ENCODE data around the gene DENND2C. TPM values are rescaled to one million over a fixed set of nuclear protein-coding genes. Genes with fewer than 3 reads are reported as not detected.

DENND2C gene
- polyA plus RNA-seq, 1 experiment, result 0.64 TPM

GRCh38 chr1:114703242-114703641, 33.4 kb upstream of the DENND2C start:
- no peaks in the 10 kb centered on the region for H3K27me3 ChIP-seq (ENCODE audit: control insufficient read depth, insufficient read depth, low read length)
- POLR2A ChIA-PET, result interaction anchor here (1.2 kb wide), 1 partner anchor 19 kb away, joined by 4 read pairs; no protein-coding TSS in a partner anchor
- no peak overlapping the region for H3K4me3 ChIP-seq (ENCODE audit: low read depth, low read length)
- no peak overlapping the region for H3K27ac ChIP-seq (ENCODE audit: low read depth, low read length)
- CTCF ChIA-PET, result no interaction called here
- TF ChIP-seq, protein P1, sequence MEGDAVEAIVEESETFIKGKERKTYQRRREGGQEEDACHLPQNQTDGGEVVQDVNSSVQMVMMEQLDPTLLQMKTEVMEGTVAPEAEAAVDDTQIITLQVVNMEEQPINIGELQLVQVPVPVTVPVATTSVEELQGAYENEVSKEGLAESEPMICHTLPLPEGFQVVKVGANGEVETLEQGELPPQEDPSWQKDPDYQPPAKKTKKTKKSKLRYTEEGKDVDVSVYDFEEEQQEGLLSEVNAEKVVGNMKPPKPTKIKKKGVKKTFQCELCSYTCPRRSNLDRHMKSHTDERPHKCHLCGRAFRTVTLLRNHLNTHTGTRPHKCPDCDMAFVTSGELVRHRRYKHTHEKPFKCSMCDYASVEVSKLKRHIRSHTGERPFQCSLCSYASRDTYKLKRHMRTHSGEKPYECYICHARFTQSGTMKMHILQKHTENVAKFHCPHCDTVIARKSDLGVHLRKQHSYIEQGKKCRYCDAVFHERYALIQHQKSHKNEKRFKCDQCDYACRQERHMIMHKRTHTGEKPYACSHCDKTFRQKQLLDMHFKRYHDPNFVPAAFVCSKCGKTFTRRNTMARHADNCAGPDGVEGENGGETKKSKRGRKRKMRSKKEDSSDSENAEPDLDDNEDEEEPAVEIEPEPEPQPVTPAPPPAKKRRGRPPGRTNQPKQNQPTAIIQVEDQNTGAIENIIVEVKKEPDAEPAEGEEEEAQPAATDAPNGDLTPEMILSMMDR (IDR thresholded peaks at IDR 0.05; ENCODE audit: low read depth, low read length), result no peak
- no peak for DNase-seq (ENCODE audit: low read depth, low spot score)
- H3K9me3 ChIP-seq (ENCODE audit: control insufficient read depth, insufficient read depth, low read length), result no peaks in the 10 kb centered on the region

GRCh38 chr1:114702737-114703136, 32.9 kb upstream of the DENND2C start:
- H3K4me3 ChIP-seq (ENCODE audit: low read depth, low read length), result no peak overlapping the region
- ChIA-PET POLR2A (no interaction called here), CTCF (no interaction called here)
- H3K9me3 ChIP-seq (ENCODE audit: control insufficient read depth, insufficient read depth, low read length), result no peaks in the 10 kb centered on the region
- TF ChIP-seq, protein P1 (IDR thresholded peaks at IDR 0.05; ENCODE audit: low read depth, low read length), result no peak
- no peak overlapping the region for H3K27ac ChIP-seq (ENCODE audit: low read depth, low read length)
- no peaks in the 10 kb centered on the region for H3K27me3 ChIP-seq (ENCODE audit: control insufficient read depth, insufficient read depth, low read length)
- no peak for DNase-seq (ENCODE audit: low read depth, low spot score)

DNA sequence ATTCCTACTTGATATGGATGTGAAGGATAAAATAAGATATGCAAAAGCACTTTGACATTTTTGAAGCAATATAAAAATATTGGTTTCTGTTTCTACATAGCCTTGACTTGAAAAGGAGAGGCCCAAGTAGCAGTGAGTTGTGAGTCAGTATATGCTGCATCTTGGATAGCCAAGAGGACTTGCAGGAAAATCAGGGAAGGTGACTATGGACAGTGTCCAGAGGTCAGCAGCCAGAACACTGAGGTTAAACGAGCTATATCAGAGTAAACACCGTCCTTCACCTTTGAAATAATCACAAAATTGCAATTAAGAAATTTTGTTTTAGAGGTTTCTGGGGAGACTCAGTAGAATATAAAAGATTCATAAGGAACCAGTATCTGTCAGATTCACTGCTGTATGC, 32.1 kb upstream of the DENND2C start:
- TF ChIP-seq, protein P1 (IDR thresholded peaks at IDR 0.05; ENCODE audit: low read depth, low read length), result no peak
- POLR2A ChIA-PET, result interaction anchor here (0.6 kb wide), 1 partner anchor 134 kb away, joined by 3 read pairs; no protein-coding TSS in a partner anchor
- DNase-seq (ENCODE audit: low read depth, low spot score), result no peak
- Histone ChIP-seq H3K27ac (ENCODE audit: low read depth, low read length) (no peak overlapping the region), H3K27me3 (ENCODE audit: control insufficient read depth, insufficient read depth, low read length) (no peaks in the 10 kb centered on the region), H3K9me3 (ENCODE audit: control insufficient read depth, insufficient read depth, low read length) (no peaks in the 10 kb centered on the region), H3K4me3 (ENCODE audit: low read depth, low read length) (no peak overlapping the region)
- CTCF ChIA-PET, result no interaction called here

DNA sequence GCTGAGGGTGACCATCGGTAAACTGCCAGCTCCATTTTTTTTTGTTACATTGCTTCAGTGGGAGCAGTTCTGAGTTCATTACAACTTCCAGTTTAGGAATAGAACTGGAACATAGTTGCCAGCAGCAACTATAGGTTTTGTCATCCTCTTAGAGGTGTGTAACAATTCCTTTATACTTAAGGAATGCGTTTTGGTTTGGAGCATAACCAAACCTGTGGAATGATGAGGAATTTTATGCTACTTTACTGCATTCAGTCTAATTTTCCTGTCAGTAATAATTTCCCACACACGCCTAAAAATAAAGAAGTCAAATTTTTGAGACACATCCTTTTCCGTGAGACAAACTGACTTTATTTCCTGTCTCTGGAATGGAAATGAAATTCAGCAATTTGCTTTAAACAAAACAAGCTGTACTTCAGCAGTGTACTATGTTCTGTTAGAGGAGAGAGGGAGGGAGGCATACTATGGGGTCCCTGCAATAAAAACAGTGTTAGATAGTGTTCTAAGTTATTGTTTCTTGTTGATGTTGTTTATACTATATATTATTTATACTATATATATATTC, 30.3 kb upstream of the DENND2C start:
- POLR2A ChIA-PET, result no interaction called here
- Histone ChIP-seq H3K27me3 (ENCODE audit: control insufficient read depth, insufficient read depth, low read length) (no peaks in the 10 kb centered on the region), H3K4me3 (ENCODE audit: low read depth, low read length) (no peak overlapping the region), H3K27ac (ENCODE audit: low read depth, low read length) (no peak overlapping the region), H3K9me3 (ENCODE audit: control insufficient read depth, insufficient read depth, low read length) (no peaks in the 10 kb centered on the region)
- CTCF ChIA-PET, result interaction anchor here (1.4 kb wide), 1 partner anchor 29 kb away, joined by 3 read pairs; no protein-coding TSS in a partner anchor
- no peak for DNase-seq (ENCODE audit: low read depth, low spot score)
- TF ChIP-seq, protein P1 (IDR thresholded peaks at IDR 0.05; ENCODE audit: low read depth, low read length), result no peak

DNA sequence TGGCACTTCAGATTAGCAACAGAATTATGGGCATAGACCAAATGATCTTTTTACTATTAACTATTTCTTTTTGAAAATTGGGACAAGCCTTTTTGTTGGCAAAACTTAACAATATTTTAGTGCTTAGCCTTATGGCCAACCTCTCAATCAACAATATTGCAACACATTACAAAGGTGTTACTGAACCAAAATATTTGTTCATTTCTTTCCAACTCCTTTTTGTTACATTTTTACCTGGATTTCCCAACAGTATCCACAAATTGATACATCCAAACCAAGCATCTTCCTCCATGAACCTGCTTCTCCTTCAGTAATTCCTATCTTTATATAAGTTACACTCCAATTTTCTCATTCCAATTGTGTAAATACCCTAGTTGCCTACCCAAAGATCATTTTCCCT, 27.0 kb upstream of the DENND2C start:
- ChIA-PET POLR2A (no interaction called here), CTCF (no interaction called here)
- TF ChIP-seq, protein P1 (IDR thresholded peaks at IDR 0.05; ENCODE audit: low read depth, low read length), result no peak
- H3K27ac ChIP-seq (ENCODE audit: low read depth, low read length), result no peak overlapping the region
- no peaks in the 10 kb centered on the region for H3K27me3 ChIP-seq (ENCODE audit: control insufficient read depth, insufficient read depth, low read length)
- DNase-seq (ENCODE audit: low read depth, low spot score), result no peak
- H3K4me3 ChIP-seq (ENCODE audit: low read depth, low read length), result no peak overlapping the region
- H3K9me3 ChIP-seq (ENCODE audit: control insufficient read depth, insufficient read depth, low read length), result no peaks in the 10 kb centered on the region

Data from AG04450 (cell line).